HG02759 (cell line): ENCODE measurements around the gene SCD5.

ENCODE experiments used
- ATAC-seq: cut with Tn5 transposase; IDR thresholded peaks from one replicate; pipeline ENCODE4 v1.9.1; 2021; ENCODE audit warnings: mild to moderate bottlenecking, moderate library complexity; ENCODE audit not compliant: unreplicated experiment

SCD5 gene

GRCh38 chr4:82643994-82644733, 154.4 kb downstream of the SCD5 start:
- ATAC-seq: no peak

- ATAC-seq: no peak
Measured at GRCh38 chr4:82642331-82642730, 156.3 kb downstream of the SCD5 start.

GRCh38 chr4:82640540-82640939, 158.1 kb downstream of the SCD5 start:
- ATAC-seq: no peak

GRCh38 chr4:82639971-82640370, 158.6 kb downstream of the SCD5 start:
- no peak for ATAC-seq

- no peak for ATAC-seq
Measured at GRCh38 chr4:82638479-82638878, 160.1 kb downstream of the SCD5 start.

GRCh38 chr4:82630079-82630478, 168.5 kb downstream of the SCD5 start:
- no peak for ATAC-seq

- ATAC-seq: no peak
Measured at GRCh38 chr4:82629238-82630000, 169.2 kb downstream of the SCD5 start.

GRCh38 chr4:82626251-82626868, 172.2 kb downstream of the SCD5 start:
- no peak for ATAC-seq

- ATAC-seq: no peak
Measured at GRCh38 chr4:82624819-82625218, 173.8 kb downstream of the SCD5 start.

GRCh38 chr4:82623121-82623683, 175.4 kb downstream of the SCD5 start:
- ATAC-seq: no peak

GRCh38 chr4:82621251-82621650, 177.3 kb downstream of the SCD5 start:
- ATAC-seq: no peak

GRCh38 chr4:82620126-82620735, 178.4 kb downstream of the SCD5 start:
- ATAC-seq: no peak

- no peak for ATAC-seq
Measured at GRCh38 chr4:82618103-82618720, 180.4 kb downstream of the SCD5 start.

GRCh38 chr4:82614838-82615449, 183.7 kb downstream of the SCD5 start:
- ATAC-seq: no peak

- no peak for ATAC-seq
Measured at GRCh38 chr4:82613121-82613520, 185.5 kb downstream of the SCD5 start.

- no peak for ATAC-seq
Measured at GRCh38 chr4:82611982-82612381, 186.6 kb downstream of the SCD5 start.

- ATAC-seq: no peak
Measured at GRCh38 chr4:82611527-82611926, 187.1 kb downstream of the SCD5 start.

GRCh38 chr4:82610041-82610440, 188.6 kb downstream of the SCD5 start:
- ATAC-seq: no peak

GRCh38 chr4:82606622-82607021, 192.0 kb downstream of the SCD5 start:
- no peak for ATAC-seq

GRCh38 chr4:82604522-82604921, 194.1 kb downstream of the SCD5 start:
- no peak for ATAC-seq
